Activated gamma-delta T cell treated with Interleukin-2 at 50 U/mL for 16 hours (primary cell): ENCODE data around the gene BHLHA15.

ENCODE experiments used
- DNase-seq: peaks from one replicate; pipeline ENCODE4 v3.0.0-alpha.2; 2020

Gene BHLHA15

DNA sequence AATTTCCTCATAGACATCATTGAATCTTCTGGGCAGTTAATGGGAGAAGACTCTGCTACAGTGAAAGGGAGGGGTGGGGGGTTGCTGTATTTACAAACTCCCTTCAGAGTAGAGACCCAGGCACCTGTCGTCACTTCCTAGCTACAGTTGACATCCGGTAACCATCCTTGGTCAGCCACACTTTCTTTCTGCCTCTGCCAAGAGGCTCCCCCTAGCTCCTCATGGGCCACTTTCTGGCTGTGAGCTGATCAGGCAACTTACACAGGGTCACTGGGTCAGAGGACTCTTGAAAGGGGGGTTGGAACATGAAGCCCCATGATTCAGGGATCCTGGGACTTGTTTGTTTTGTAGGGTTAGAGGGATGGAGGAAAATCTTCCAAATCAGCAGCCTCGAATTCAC lies 39.5 kb downstream of the BHLHA15 start:
- peak; percentile 26 for DNase-seq

DNA sequence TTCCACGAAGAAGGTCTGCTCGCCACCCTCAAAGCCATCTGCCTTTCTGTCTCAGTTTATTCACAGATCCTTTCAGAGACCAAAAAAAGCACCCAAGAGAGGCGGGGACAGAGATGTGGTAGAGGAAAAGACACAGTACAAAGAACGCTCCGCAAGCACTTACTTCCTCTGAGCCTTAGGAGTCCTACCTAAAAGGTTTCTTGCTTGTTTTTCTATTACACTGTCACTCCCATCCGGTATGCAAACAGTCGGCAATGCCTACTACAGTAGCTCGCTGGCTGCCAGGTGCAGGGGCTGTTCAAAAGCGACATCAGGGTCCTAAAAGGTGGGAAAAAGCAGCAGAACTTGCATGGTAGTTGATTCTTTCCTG lies 40.0 kb downstream of the BHLHA15 start:
- DNase-seq, result peak; percentile 39

DNA sequence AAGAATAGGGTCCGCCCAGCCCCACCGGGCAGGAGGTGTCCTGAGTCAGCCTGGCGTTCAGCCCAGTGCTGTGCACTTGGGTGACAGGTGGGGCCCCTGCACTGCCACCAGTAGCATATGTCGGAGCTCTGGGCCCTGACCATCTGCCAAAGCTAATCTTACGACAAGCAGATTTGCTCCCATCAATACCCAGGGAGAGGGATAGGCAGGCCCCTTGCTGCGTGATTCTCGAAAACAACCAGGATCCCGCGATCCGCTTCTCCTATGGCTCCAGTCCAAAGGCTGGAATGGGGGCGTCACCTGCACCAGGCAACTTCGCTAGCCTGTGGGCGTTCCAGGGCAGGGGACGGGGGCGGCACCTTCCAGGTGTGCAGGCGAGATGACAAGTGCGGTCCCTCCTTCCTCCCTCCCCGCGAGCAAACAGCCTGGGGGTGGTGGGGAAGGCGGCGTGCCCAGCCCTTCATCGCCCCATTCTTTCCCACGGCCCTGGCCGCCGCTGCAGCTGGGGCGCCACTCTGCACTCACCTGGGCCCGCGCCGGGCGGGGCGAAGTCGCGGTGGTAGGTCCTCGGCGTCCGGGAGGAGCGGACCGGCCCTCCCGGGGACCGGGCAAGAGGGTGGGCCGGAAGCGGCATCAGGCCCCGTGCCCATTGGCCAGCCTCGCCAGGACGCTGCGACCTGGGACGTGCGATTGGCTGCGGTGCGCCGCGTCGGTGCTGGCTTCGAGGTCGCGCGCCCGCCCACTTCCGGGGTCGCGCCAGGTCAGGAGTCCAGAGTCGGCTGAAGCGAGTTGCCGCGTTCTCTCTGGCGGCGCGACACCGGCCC lies 40.6 kb downstream of the BHLHA15 start, which contains the start of gene TECPR1:
Gene TECPR1 (minus strand): TSS at position 632 of the 824 bp plus-strand sequence. CDS start 6,086 bp downstream, outside the sequence.
- peak; percentile 82 for DNase-seq

GRCh38 chr7:98252425-98253054 lies 41.3 kb downstream of the BHLHA15 start:
- no peak for DNase-seq

DNA sequence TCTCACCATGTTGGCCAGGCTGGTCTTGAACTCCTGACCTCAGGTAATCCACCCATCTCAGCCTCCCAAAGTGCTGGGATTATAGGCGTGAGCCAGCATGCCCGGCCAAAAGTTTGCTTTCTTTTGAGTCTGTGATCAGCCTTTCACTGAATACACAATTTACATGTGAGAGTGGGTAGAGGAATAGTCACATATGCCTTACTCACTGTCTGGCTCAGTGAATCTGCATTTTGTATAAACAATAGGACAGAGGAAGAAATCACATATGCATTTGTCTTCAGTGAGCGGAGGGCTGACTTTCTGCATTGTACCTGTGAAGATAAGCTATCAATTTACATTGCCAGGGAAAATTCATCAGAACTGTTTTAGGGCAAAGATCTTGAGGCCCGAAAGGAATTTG lies 43.3 kb downstream of the BHLHA15 start:
- DNase-seq, result no peak

- no peak for DNase-seq
These were observed 43.8 kb downstream of the BHLHA15 start for GRCh38 chr7:98254951-98255610.

DNA sequence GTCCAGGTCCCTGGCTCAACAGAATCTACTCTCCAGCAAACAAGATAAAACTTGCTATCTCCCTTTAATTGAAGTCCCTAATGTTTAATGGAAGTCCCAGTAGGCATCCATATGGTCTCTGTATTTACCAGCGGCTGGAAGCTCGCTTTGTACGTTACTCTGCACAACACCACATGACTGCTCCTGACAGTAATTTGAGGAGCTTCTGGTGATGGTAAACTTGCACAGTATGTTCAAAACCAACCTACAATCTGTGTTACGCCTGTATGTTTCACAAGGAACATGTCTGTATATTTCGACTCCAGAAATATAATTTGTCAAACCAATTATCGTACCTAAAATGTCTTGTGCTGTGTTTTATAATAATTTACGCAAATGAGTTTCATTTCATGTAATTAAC lies 45.2 kb downstream of the BHLHA15 start:
- DNase-seq, result no peak

DNA sequence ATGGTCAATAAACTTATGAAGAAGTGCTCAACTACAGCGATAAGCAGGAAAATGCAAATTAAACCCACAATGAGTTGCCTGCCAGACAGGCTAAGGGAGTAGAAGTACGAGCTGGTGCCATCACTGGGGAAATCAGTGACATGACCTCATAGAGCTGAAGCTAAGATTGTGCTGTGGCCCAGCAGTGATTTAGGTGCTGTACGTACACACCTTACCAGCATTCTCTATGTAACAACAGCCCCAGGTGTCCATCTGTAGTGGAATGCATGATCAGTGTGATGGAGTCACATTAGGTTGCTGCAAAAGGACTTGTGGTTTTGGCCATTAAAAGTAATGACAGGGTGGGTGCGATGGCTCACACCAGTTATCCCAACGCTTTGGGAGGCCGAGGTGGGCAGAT lies 46.5 kb downstream of the BHLHA15 start:
- DNase-seq, result no peak
